Loucy (cell line): ENCODE measurements around the gene GLO1.

Experiments used
- EZH2phosphoT487 ChIP-seq: fragments of 200-600 bp; IDR thresholded peaks from 2 replicates; pipeline ENCODE4 v1.6.1; 2018; ENCODE audit warnings: antibody characterized with exemption, mild to moderate bottlenecking, moderate library complexity, borderline replicate concordance
- TF ChIP-seq, protein P1 (sequence below): fragments of 200-600 bp; sonication (generic); conservative IDR thresholded peaks from 2 replicates; pipeline ENCODE4 v1.5.1; 2014; ENCODE audit warnings: mild to moderate bottlenecking, antibody characterized with exemption, low read length

DNA sequence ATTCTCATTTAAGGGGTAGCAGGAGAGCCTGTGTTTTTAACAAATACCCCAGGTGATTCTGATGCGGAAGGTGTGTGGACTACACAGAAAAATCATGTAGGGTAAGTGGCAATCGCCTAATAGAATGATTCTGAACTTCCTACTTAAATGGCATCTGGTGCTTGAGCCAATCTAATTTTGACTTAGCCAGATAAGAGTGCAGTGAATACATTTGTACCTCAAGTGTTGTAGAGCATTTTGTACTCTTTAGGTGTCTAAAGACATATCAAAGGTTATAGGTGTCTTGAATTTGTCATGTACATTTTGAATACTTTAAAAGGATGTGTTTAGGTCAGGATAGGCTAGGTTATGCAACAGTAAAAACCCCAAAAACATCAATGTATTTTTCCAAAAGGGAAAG is 53.2 kb downstream of the GLO1 start:
- TF ChIP-seq, protein P1, sequence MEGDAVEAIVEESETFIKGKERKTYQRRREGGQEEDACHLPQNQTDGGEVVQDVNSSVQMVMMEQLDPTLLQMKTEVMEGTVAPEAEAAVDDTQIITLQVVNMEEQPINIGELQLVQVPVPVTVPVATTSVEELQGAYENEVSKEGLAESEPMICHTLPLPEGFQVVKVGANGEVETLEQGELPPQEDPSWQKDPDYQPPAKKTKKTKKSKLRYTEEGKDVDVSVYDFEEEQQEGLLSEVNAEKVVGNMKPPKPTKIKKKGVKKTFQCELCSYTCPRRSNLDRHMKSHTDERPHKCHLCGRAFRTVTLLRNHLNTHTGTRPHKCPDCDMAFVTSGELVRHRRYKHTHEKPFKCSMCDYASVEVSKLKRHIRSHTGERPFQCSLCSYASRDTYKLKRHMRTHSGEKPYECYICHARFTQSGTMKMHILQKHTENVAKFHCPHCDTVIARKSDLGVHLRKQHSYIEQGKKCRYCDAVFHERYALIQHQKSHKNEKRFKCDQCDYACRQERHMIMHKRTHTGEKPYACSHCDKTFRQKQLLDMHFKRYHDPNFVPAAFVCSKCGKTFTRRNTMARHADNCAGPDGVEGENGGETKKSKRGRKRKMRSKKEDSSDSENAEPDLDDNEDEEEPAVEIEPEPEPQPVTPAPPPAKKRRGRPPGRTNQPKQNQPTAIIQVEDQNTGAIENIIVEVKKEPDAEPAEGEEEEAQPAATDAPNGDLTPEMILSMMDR, result no peak
- no peak for TF ChIP-seq EZH2phosphoT487
